IMR-90 (cell line): ENCODE measurements around the gene STK17A. TPM values are rescaled to one million over a fixed set of nuclear protein-coding genes. Genes with fewer than 3 reads are reported as not detected.

Source experiments
- ATAC-seq: fragments of 200-7000 bp; cut with Tn5 transposase; 2 replicates; pipeline ENCODE4 v1.9.1; 2020; ENCODE audit warnings: low read depth, mild to moderate bottlenecking, moderate library complexity
- BruUV-seq: library from RNA; stranded (reverse); fragments of 400-500 nt; replicated peaks from 2 replicates; lab custom pipeline; 2021; lab: Mats Ljungman, UMichigan
- CTCF ChIA-PET: fragments of 300-600 bp; formaldehyde crosslinking; extraction: SDS; loops from one replicate; lab custom pipeline; 2021; ENCODE audit warnings: antibody characterized with exemption; lab: Yijun Ruan, JAX
- POLR2A ChIA-PET: fragments of 300-600 bp; sonication (Branson Sonifier 250); formaldehyde crosslinking; loops from one replicate; lab custom pipeline; 2022; ENCODE audit warnings: antibody characterized with exemption; ENCODE audit not compliant: unreplicated experiment; lab: Charles Lee
- DNase-seq: peaks from one replicate; pipeline ENCODE4 v3.0.0; 2013
- H2AFZ ChIP-seq: replicated peaks from 2 replicates; pipeline ENCODE3; 2013; ENCODE audit warnings: low read length, mild to moderate bottlenecking; ENCODE audit not compliant: poor library complexity
- H2AK5ac ChIP-seq: 2 replicates; pipeline ENCODE4 v1.6.1; 2013; ENCODE audit warnings: low read depth, low read length, inconsistent platforms
- H2AK9ac ChIP-seq: replicated peaks from 2 replicates; pipeline ENCODE3; 2013; ENCODE audit warnings: mild to moderate bottlenecking, low read depth, low read length, moderate library complexity; ENCODE audit not compliant: poor library complexity
- H2BK120ac ChIP-seq: 2 replicates; pipeline ENCODE4 v1.6.1; 2013; ENCODE audit warnings: low read depth, low read length, inconsistent platforms
- H2BK15ac ChIP-seq: 3 replicates; pipeline ENCODE4 v1.6.1; 2013; ENCODE audit warnings: low read depth, low read length, inconsistent platforms
- H2BK20ac ChIP-seq: 2 replicates; pipeline ENCODE4 v1.6.1; 2013; ENCODE audit warnings: low read depth, mild to moderate bottlenecking, inconsistent platforms, low read length, moderate library complexity
- H2BK5ac ChIP-seq: 2 replicates; pipeline ENCODE4 v1.6.1; 2013; ENCODE audit warnings: mild to moderate bottlenecking, low read depth, low read length, inconsistent platforms; ENCODE audit not compliant: poor library complexity, severe bottlenecking
- H3K14ac ChIP-seq: replicated peaks from 2 replicates; pipeline ENCODE4 v1.6.1; 2013; ENCODE audit warnings: low read depth, low read length, inconsistent platforms
- H3K18ac ChIP-seq: 2 replicates; pipeline ENCODE4 v1.6.1; 2013; ENCODE audit warnings: low read depth, low read length, control low read depth
- H3K23ac ChIP-seq: 2 replicates; pipeline ENCODE4 v1.6.1; 2013; ENCODE audit warnings: low read depth, low read length, inconsistent platforms
- H3K27ac ChIP-seq: 2 replicates; pipeline ENCODE4 v1.5.1; 2013; ENCODE audit warnings: mild to moderate bottlenecking, control low read depth, low read length; ENCODE audit not compliant: insufficient read depth
- H3K27me3 ChIP-seq: 2 replicates; pipeline ENCODE4 v1.6.1; 2013; ENCODE audit warnings: low read length; ENCODE audit not compliant: control insufficient read depth, insufficient read depth
- H3K36me3 ChIP-seq: 2 replicates; pipeline ENCODE4 v1.6.1; 2013; ENCODE audit warnings: low read length, mixed read lengths; ENCODE audit not compliant: control insufficient read depth, insufficient read depth
- H3K4ac ChIP-seq: 2 replicates; pipeline ENCODE4 v1.6.1; 2013; ENCODE audit warnings: low read depth, low read length, inconsistent platforms
- H3K4me1 ChIP-seq: 2 replicates; pipeline ENCODE4 v1.6.1; 2013; ENCODE audit warnings: low read length, mixed read lengths; ENCODE audit not compliant: control insufficient read depth, insufficient read depth
- H3K4me2 ChIP-seq: 2 replicates; pipeline ENCODE4 v1.6.1; 2013; ENCODE audit warnings: low read depth, mild to moderate bottlenecking, control low read depth, low read length, moderate library complexity
- H3K4me3 ChIP-seq: 2 replicates; pipeline ENCODE4 v1.5.1; 2013; ENCODE audit warnings: low read depth, mild to moderate bottlenecking, control low read depth, low read length, moderate library complexity; ENCODE audit not compliant: insufficient read depth
- H3K56ac ChIP-seq: 2 replicates; pipeline ENCODE4 v1.6.1; 2013; ENCODE audit warnings: low read length, inconsistent platforms; ENCODE audit not compliant: insufficient read depth; ENCODE audit errors: extremely low read depth
- H3K79me1 ChIP-seq, 2 experiments: 2 replicates each; pipeline ENCODE4 v1.6.1; 2013; ENCODE audit warnings: low read length in 2 of 2, inconsistent platforms in 1 of 2, low read depth in 1 of 2
- H3K9ac ChIP-seq: 2 replicates; pipeline ENCODE4 v1.6.1; 2013; ENCODE audit warnings: low read depth, low read length, control low read depth
- H3K9me1 ChIP-seq: 2 replicates; pipeline ENCODE4 v1.6.1; 2013; ENCODE audit warnings: low read length, inconsistent platforms; ENCODE audit not compliant: insufficient read depth
- H3K9me3 ChIP-seq: 2 replicates; pipeline ENCODE4 v1.6.1; 2013; ENCODE audit warnings: low read length; ENCODE audit not compliant: control insufficient read depth, insufficient read depth
- H4K20me1 ChIP-seq: 2 replicates; pipeline ENCODE4 v1.6.1; 2013; ENCODE audit warnings: low read length, inconsistent platforms; ENCODE audit not compliant: insufficient read depth
- H4K5ac ChIP-seq: 2 replicates; pipeline ENCODE4 v1.6.1; 2013; ENCODE audit warnings: mild to moderate bottlenecking, low read depth, low read length, control low read depth
- H4K8ac ChIP-seq, 2 experiments: 2 replicates each; pipeline ENCODE4 v1.6.1; 2013; ENCODE audit warnings: low read depth in 2 of 2, low read length in 2 of 2, control low read depth in 1 of 2, inconsistent platforms in 1 of 2
- H4K91ac ChIP-seq: 2 replicates; pipeline ENCODE4 v1.6.1; 2013; ENCODE audit warnings: low read depth, low read length, inconsistent platforms; ENCODE audit not compliant: insufficient read depth
- BHLHE40 ChIP-seq: fragments of 150-350 bp; IDR thresholded peaks from 2 replicates; pipeline ENCODE4 v1.6.1; 2016; ENCODE audit warnings: mild to moderate bottlenecking, low read depth, low read length
- CEBPB ChIP-seq: IDR thresholded peaks from 2 replicates; pipeline ENCODE4 v1.6.1; 2012; ENCODE audit warnings: low read depth, low read length, improper control_type of control experiment
- CHD1 ChIP-seq: IDR thresholded peaks from 2 replicates; pipeline ENCODE4 v1.6.1; 2012; ENCODE audit warnings: low read depth, low read length, improper control_type of control experiment
- FOS ChIP-seq: fragments of 150-350 bp; IDR thresholded peaks from 2 replicates; pipeline ENCODE4 v1.6.1; 2016; ENCODE audit warnings: low read depth, low read length
- POLR2A ChIP-seq: IDR thresholded peaks from 2 replicates; pipeline ENCODE4 v1.6.1; 2012; ENCODE audit warnings: mild to moderate bottlenecking, low read depth, low read length
- RAD21 ChIP-seq: IDR thresholded peaks from 2 replicates; pipeline ENCODE4 v1.6.1; 2012; ENCODE audit warnings: low read length, improper control_type of control experiment
- RCOR1 ChIP-seq: IDR thresholded peaks from 2 replicates; pipeline ENCODE4 v1.6.1; 2012; ENCODE audit warnings: mild to moderate bottlenecking, low read length, improper control_type of control experiment; ENCODE audit not compliant: insufficient replicate concordance
- WGBS, 2 experiments: methylation state at CpG; one replicate each; pipeline versions ENCODE4 v1.1.5 to v1.1.7; 2013; ENCODE audit warnings: missing lambda C conversion rate in 2 of 2; ENCODE audit not compliant: insufficient read length in 1 of 2; ENCODE audit errors: extremely low coverage in 2 of 2; 5-methylcytosine and 5-hydroxymethylcytosine counted together
- dilution Hi-C: fragments of 300-500 bp; cut with HindIII; formaldehyde crosslinking; loops from one replicate; pipeline ENCODE4 v1.14.3; 2018; ENCODE audit warnings: low sequenced_read_pairs; ENCODE audit not compliant: unreplicated experiment
- in situ Hi-C: fragments of 300-500 bp; cut with MboI; formaldehyde crosslinking; loops from 3 replicates; pipeline ENCODE4 v1.14.3; 2019; ENCODE audit warnings: low sequenced_read_pairs, inconsistent platforms, mixed read lengths
- intact Hi-C: fragments of 100-400 bp; cut with micrococcal nuclease; formaldehyde crosslinking; loops from 2 replicates; pipeline ENCODE4 v1.10.0; 2022
- polyA plus RNA-seq, 3 experiments: library from polyadenylated mRNA; depleted of rRNA; stranded (reverse); fragments of >200 nt; gene quantifications; 2 replicates each; pipeline ENCODE4 v1.2.3, GENCODE V29; 2012; ENCODE audit warnings: low replicate concordance in 1 of 3
- total RNA-seq: library from RNA; depleted of rRNA; stranded (reverse); fragments of >200 nt; gene quantifications from 2 replicates; pipeline ENCODE4 v1.2.3, GENCODE V29; 2012
- TF ChIP-seq, protein P1 (sequence below): fragments of 150-350 bp; IDR thresholded peaks from 2 replicates; pipeline ENCODE4 v1.6.1; 2017; ENCODE audit warnings: mild to moderate bottlenecking, antibody characterized with exemption, low read length, low read depth
- TF ChIP-seq, protein P2 (sequence below): conservative IDR thresholded peaks from 2 replicates; pipeline ENCODE4 v1.5.1; 2012; ENCODE audit warnings: mild to moderate bottlenecking, low read depth, low read length, improper control_type of control experiment
- TF ChIP-seq, protein P3 (sequence below): fragments of 150-350 bp; IDR thresholded peaks from 2 replicates; pipeline ENCODE4 v1.6.1; 2016; ENCODE audit warnings: low read depth, mild to moderate bottlenecking, low read length, moderate library complexity, borderline replicate concordance

STK17A gene
- total and polyA plus RNA-seq, 2 of the 4 experiments (the other 2 are of a cell fraction): 40.5 to 50.5 TPM

DNA sequence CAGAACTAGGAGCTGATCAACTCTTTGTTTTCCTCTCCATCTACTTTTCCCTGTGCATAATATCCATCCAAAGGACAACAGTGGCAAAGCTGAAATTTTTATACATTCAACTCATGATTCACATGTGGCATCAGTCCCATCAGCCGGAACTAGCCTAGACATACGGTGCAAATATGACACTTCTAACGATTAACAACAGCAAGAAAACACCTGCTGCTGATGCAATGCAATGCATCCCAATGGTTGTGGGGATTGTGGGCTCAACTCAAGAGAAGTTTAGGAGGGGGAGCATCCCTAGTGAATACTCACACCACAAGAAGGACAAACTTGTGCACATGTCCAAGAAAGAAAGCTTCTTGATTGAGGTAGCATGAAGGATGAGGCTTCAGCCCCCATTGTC is 20.5 kb upstream of the STK17A start:
- Histone ChIP-seq H4K5ac (no peak overlapping the region), H3K4me1 (peaks cover 2% of the 10 kb centered on the region; the same call in 1 of the 2 replicates), H3K27ac (no peak overlapping the region), H3K9me1 (no peaks in the 10 kb centered on the region), H2BK120ac (no peak overlapping the region), H2BK20ac (no peak overlapping the region), H3K36me3 (no peaks in the 10 kb centered on the region), H4K20me1 (no peaks in the 10 kb centered on the region), H3K9me3 (no peaks in the 10 kb centered on the region), H3K9ac (no peak overlapping the region), H3K4me2 (no peak overlapping the region), H3K56ac (no peak overlapping the region), H2AK5ac (no peak overlapping the region), H3K23ac (no peak overlapping the region), H3K27me3 (peaks cover 8% of the 10 kb centered on the region), H2AK9ac (no peak overlapping the region), H2BK5ac (no peak overlapping the region), H3K4me3 (no peak overlapping the region), H3K18ac (no peak overlapping the region), H4K91ac (no peak overlapping the region), H3K4ac (no peak overlapping the region), H2AFZ (no peak overlapping the region), H3K79me1 (no peaks in the 10 kb centered on the region), H2BK15ac (no peak overlapping the region), H4K8ac (no peak overlapping the region), H3K14ac (no peak overlapping the region)
- in situ Hi-C loops: no loop called here
- BruUV-seq: no TSS peak
- dilution Hi-C loops: no loop called here
- WGBS, 2 experiments: no CpG with 5 or more reads among the region's 3 CpGs
- no peak for ATAC-seq
- no peak for DNase-seq
- CTCF ChIA-PET: interaction anchor here (0.8 kb wide), 1 partner anchor 20 kb away, joined by 3 read pairs; the partner anchor contains the start of gene STK17A
- intact Hi-C loops: no loop called here
- TF ChIP-seq, protein P1, sequence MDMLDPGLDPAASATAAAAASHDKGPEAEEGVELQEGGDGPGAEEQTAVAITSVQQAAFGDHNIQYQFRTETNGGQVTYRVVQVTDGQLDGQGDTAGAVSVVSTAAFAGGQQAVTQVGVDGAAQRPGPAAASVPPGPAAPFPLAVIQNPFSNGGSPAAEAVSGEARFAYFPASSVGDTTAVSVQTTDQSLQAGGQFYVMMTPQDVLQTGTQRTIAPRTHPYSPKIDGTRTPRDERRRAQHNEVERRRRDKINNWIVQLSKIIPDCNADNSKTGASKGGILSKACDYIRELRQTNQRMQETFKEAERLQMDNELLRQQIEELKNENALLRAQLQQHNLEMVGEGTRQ: no peak
- no peak for TF ChIP-seq BHLHE40
- no peak for TF ChIP-seq RCOR1
- TF ChIP-seq POLR2A: no peak
- TF ChIP-seq RAD21: no peak
- TF ChIP-seq CHD1: no peak
- TF ChIP-seq, protein P2, sequence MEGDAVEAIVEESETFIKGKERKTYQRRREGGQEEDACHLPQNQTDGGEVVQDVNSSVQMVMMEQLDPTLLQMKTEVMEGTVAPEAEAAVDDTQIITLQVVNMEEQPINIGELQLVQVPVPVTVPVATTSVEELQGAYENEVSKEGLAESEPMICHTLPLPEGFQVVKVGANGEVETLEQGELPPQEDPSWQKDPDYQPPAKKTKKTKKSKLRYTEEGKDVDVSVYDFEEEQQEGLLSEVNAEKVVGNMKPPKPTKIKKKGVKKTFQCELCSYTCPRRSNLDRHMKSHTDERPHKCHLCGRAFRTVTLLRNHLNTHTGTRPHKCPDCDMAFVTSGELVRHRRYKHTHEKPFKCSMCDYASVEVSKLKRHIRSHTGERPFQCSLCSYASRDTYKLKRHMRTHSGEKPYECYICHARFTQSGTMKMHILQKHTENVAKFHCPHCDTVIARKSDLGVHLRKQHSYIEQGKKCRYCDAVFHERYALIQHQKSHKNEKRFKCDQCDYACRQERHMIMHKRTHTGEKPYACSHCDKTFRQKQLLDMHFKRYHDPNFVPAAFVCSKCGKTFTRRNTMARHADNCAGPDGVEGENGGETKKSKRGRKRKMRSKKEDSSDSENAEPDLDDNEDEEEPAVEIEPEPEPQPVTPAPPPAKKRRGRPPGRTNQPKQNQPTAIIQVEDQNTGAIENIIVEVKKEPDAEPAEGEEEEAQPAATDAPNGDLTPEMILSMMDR: no peak
- TF ChIP-seq FOS: no peak
- TF ChIP-seq, protein P3, sequence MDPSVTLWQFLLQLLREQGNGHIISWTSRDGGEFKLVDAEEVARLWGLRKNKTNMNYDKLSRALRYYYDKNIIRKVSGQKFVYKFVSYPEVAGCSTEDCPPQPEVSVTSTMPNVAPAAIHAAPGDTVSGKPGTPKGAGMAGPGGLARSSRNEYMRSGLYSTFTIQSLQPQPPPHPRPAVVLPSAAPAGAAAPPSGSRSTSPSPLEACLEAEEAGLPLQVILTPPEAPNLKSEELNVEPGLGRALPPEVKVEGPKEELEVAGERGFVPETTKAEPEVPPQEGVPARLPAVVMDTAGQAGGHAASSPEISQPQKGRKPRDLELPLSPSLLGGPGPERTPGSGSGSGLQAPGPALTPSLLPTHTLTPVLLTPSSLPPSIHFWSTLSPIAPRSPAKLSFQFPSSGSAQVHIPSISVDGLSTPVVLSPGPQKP: no peak
- TF ChIP-seq CEBPB: no peak
- POLR2A ChIA-PET: interaction anchor here (0.5 kb wide), 1 partner anchor 326 kb away, joined by 15 read pairs; no protein-coding TSS in a partner anchor
